Measurements from ENCODE around the gene PPP1R1C. TPM values are rescaled to one million over a fixed set of nuclear protein-coding genes. Genes with fewer than 3 reads are reported as not detected.

The PPP1R1C gene
- total and polyA plus RNA-seq, 2 experiments from 2014 or later = 3.5 to 18.8 TPM

DNA sequence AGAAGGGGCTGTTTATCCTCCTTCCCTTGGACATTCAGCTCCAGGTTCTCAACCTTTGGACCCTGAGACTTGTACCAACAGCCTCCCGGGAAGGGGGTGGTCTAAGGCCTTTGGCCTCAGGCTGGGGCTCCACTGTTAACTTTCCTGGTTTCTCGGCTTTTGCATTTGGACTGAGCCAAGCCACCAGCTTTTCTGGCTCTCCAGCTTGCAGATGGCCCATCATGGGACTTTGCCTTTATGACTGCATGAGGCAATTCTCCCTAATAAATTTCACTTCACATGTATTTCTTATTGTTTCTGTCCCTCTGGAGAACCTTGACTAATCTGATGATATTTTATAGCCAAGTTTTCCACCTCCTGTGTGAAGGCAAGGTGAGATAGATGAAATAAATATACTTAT, 180.8 kb downstream of the PPP1R1C start (continued):
- TF ChIP-seq, protein P1, sequence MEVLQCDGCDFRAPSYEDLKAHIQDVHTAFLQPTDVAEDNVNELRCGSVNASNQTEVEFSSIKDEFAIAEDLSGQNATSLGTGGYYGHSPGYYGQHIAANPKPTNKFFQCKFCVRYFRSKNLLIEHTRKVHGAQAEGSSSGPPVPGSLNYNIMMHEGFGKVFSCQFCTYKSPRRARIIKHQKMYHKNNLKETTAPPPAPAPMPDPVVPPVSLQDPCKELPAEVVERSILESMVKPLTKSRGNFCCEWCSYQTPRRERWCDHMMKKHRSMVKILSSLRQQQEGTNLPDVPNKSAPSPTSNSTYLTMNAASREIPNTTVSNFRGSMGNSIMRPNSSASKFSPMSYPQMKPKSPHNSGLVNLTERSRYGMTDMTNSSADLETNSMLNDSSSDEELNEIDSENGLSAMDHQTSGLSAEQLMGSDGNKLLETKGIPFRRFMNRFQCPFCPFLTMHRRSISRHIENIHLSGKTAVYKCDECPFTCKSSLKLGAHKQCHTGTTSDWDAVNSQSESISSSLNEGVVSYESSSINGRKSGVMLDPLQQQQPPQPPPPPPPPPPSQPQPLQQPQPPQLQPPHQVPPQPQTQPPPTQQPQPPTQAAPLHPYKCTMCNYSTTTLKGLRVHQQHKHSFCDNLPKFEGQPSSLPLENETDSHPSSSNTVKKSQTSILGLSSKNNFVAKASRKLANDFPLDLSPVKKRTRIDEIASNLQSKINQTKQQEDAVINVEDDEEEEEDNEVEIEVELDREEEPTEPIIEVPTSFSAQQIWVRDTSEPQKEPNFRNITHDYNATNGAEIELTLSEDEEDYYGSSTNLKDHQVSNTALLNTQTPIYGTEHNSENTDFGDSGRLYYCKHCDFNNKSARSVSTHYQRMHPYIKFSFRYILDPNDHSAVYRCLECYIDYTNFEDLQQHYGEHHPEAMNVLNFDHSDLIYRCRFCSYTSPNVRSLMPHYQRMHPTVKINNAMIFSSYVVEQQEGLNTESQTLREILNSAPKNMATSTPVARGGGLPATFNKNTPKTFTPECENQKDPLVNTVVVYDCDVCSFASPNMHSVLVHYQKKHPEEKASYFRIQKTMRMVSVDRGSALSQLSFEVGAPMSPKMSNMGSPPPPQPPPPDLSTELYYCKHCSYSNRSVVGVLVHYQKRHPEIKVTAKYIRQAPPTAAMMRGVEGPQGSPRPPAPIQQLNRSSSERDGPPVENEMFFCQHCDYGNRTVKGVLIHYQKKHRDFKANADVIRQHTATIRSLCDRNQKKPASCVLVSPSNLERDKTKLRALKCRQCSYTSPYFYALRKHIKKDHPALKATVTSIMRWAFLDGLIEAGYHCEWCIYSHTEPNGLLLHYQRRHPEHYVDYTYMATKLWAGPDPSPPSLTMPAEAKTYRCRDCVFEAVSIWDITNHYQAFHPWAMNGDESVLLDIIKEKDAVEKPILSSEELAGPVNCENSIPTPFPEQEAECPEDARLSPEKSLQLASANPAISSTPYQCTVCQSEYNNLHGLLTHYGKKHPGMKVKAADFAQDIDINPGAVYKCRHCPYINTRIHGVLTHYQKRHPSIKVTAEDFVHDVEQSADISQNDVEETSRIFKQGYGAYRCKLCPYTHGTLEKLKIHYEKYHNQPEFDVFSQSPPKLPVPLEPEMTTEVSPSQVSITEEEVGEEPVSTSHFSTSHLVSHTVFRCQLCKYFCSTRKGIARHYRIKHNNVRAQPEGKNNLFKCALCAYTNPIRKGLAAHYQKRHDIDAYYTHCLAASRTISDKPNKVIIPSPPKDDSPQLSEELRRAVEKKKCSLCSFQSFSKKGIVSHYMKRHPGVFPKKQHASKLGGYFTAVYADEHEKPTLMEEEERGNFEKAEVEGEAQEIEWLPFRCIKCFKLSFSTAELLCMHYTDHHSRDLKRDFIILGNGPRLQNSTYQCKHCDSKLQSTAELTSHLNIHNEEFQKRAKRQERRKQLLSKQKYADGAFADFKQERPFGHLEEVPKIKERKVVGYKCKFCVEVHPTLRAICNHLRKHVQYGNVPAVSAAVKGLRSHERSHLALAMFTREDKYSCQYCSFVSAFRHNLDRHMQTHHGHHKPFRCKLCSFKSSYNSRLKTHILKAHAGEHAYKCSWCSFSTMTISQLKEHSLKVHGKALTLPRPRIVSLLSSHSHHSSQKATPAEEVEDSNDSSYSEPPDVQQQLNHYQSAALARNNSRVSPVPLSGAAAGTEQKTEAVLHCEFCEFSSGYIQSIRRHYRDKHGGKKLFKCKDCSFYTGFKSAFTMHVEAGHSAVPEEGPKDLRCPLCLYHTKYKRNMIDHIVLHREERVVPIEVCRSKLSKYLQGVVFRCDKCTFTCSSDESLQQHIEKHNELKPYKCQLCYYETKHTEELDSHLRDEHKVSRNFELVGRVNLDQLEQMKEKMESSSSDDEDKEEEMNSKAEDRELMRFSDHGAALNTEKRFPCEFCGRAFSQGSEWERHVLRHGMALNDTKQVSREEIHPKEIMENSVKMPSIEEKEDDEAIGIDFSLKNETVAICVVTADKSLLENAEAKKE (CRISPR knock-in tag; IDR thresholded peaks at IDR 0.05) = no peak
- TF ChIP-seq, protein P2, sequence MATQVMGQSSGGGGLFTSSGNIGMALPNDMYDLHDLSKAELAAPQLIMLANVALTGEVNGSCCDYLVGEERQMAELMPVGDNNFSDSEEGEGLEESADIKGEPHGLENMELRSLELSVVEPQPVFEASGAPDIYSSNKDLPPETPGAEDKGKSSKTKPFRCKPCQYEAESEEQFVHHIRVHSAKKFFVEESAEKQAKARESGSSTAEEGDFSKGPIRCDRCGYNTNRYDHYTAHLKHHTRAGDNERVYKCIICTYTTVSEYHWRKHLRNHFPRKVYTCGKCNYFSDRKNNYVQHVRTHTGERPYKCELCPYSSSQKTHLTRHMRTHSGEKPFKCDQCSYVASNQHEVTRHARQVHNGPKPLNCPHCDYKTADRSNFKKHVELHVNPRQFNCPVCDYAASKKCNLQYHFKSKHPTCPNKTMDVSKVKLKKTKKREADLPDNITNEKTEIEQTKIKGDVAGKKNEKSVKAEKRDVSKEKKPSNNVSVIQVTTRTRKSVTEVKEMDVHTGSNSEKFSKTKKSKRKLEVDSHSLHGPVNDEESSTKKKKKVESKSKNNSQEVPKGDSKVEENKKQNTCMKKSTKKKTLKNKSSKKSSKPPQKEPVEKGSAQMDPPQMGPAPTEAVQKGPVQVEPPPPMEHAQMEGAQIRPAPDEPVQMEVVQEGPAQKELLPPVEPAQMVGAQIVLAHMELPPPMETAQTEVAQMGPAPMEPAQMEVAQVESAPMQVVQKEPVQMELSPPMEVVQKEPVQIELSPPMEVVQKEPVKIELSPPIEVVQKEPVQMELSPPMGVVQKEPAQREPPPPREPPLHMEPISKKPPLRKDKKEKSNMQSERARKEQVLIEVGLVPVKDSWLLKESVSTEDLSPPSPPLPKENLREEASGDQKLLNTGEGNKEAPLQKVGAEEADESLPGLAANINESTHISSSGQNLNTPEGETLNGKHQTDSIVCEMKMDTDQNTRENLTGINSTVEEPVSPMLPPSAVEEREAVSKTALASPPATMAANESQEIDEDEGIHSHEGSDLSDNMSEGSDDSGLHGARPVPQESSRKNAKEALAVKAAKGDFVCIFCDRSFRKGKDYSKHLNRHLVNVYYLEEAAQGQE (IDR thresholded peaks at IDR 0.05; ENCODE audit: unreplicated experiment) = no peak
- TF ChIP-seq STAT1 (IDR thresholded peaks at IDR 0.05; ENCODE audit: unreplicated experiment) = no peak
- no peak for TF ChIP-seq ZNF114 (CRISPR knock-in tag; IDR thresholded peaks at IDR 0.05)
- no peak for TF ChIP-seq EZH2phosphoT487 (IDR thresholded peaks at IDR 0.05; ENCODE audit: unreplicated experiment)

DNA sequence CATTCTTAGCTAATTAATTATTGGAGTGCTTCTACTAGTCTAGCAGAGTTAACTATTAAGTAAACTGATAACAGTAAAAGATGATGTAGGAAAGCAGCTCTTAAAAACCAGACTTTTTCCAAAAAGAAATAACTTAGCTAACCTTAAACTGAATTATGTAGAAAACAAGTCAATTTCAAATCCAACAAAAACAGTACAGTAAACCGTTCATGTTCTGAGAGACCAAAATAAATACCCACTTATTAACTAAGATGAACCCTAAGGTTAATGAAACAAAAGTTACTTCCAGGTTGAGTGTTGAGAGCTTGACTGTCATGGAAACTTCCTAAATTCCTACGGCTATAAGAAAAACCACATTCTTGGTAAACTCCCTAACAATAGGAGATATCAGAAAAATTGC, 181.2 kb downstream of the PPP1R1C start:
- H3K9me3 Mint-ChIP-seq = no peaks in the 10 kb centered on the region
- Histone ChIP-seq H3K36me3 (ENCODE audit: insufficient read depth) (no peaks in the 10 kb centered on the region), H3K4me1 (ENCODE audit: insufficient read depth) (no peaks in the 10 kb centered on the region), H3K9me2 (ENCODE audit: insufficient read depth) (peaks cover 8% of the 10 kb centered on the region; the same call in 1 of the 2 replicates), H3K4me3 (no peak overlapping the region), H4K20me1 (replicated peaks; ENCODE audit: insufficient read depth) (no peaks in the 10 kb centered on the region), H2AFZ (no peak overlapping the region), H3F3A (replicated peaks; ENCODE audit: low read depth) (no peaks in the 10 kb centered on the region), H3K27me3 (ENCODE audit: insufficient read depth) (no peaks in the 10 kb centered on the region), H3K79me2 (replicated peaks; ENCODE audit: insufficient read depth) (no peaks in the 10 kb centered on the region), H3K4me2 (no peak overlapping the region), H3K27ac (ENCODE audit: low read depth) (no peak overlapping the region)
- H3K27ac Mint-ChIP-seq = no peak overlapping the region
- no peaks in the 10 kb centered on the region for H3K36me3 Mint-ChIP-seq (ENCODE audit: low read depth)
- no peaks in the 10 kb centered on the region for H3K4me1 Mint-ChIP-seq
- ATAC-seq = no peak
- H3K4me3 Mint-ChIP-seq = no peak overlapping the region
- no peak for DNase-seq (ENCODE audit: low spot score)
- H3K27me3 Mint-ChIP-seq (ENCODE audit: insufficient read depth, low read depth, poor library complexity) = no peaks in the 10 kb centered on the region
- TF ChIP-seq EZH2phosphoT487 (IDR thresholded peaks at IDR 0.05; ENCODE audit: unreplicated experiment) = no peak
- TF ChIP-seq NANOG (IDR thresholded peaks at IDR 0.05; ENCODE audit: borderline replicate concordance) = no peak
- no peak for TF ChIP-seq CREB1 (CRISPR knock-in tag; IDR thresholded peaks at IDR 0.05; ENCODE audit: low read depth)
- TF ChIP-seq ZNF114 (CRISPR knock-in tag; IDR thresholded peaks at IDR 0.05) = no peak
- TF ChIP-seq JUNB (IDR thresholded peaks at IDR 0.05; ENCODE audit: unreplicated experiment) = no peak
- TF ChIP-seq, protein P3, sequence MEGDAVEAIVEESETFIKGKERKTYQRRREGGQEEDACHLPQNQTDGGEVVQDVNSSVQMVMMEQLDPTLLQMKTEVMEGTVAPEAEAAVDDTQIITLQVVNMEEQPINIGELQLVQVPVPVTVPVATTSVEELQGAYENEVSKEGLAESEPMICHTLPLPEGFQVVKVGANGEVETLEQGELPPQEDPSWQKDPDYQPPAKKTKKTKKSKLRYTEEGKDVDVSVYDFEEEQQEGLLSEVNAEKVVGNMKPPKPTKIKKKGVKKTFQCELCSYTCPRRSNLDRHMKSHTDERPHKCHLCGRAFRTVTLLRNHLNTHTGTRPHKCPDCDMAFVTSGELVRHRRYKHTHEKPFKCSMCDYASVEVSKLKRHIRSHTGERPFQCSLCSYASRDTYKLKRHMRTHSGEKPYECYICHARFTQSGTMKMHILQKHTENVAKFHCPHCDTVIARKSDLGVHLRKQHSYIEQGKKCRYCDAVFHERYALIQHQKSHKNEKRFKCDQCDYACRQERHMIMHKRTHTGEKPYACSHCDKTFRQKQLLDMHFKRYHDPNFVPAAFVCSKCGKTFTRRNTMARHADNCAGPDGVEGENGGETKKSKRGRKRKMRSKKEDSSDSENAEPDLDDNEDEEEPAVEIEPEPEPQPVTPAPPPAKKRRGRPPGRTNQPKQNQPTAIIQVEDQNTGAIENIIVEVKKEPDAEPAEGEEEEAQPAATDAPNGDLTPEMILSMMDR (conservative IDR thresholded peaks at IDR 0.05; ENCODE audit: low read depth in 2 of 2) = no peak
- no peak for TF ChIP-seq STAT1 (IDR thresholded peaks at IDR 0.05; ENCODE audit: unreplicated experiment)
- no peak for TF ChIP-seq POLR2AphosphoS5 (IDR thresholded peaks at IDR 0.05; ENCODE audit: low read depth)
- no peak for TF ChIP-seq EZH2 (IDR thresholded peaks at IDR 0.05; ENCODE audit: low read depth, unreplicated experiment)

All from GM23338 (cell line).